K562 (cell line): ENCODE measurements around the gene VIPR2. TPM values are rescaled to one million over a fixed set of nuclear protein-coding genes. Genes with fewer than 3 reads are reported as not detected.

Source experiments
- ATAC-seq: fragments of 200-7000 bp; cut with Tn5 transposase; 3 replicates; pipeline ENCODE4 v1.9.1; 2020; ENCODE audit warnings: moderate library complexity
- BruUV-seq: library from RNA; stranded (reverse); fragments of 400-500 nt; replicated peaks from 2 replicates; lab custom pipeline; 2021; lab: Mats Ljungman, UMichigan
- CTCF ChIA-PET: fragments of 300-600 bp; formaldehyde crosslinking; extraction: SDS; loops from one replicate; lab custom pipeline; 2021; ENCODE audit warnings: low intra/inter-chr PET ratio; lab: Yijun Ruan, JAX
- POLR2A ChIA-PET: fragments of 300-600, 350-650 bp; sonication (Branson Sonifier 250); formaldehyde crosslinking; extraction: SDS; loops from one replicate; lab custom pipeline; 2021; ENCODE audit warnings: antibody characterized with exemption, inconsistent platforms; lab: Yijun Ruan, JAX
- DNase-seq, 4 experiments: peaks; one replicate each; pipeline versions ENCODE4 v3.0.0 to v3.0.0-alpha.2; 2011 to 2018; ENCODE audit warnings: low spot score in 3 of 4, mixed read lengths in 3 of 4; ENCODE audit errors: extremely low read depth in 1 of 4
- FAIRE-seq: peaks from 2 replicates; lab custom pipeline; 2011; peaks lifted over from hg19 to GRCh38; lab: Jason Lieb, UNC
- H2AFZ ChIP-seq: 2 replicates; pipeline ENCODE4 v1.6.0; 2011; ENCODE audit warnings: low read depth, low read length, control low read depth, inconsistent platforms
- H3K27ac ChIP-seq: fragments of 200-600 bp; 3 replicates; pipeline ENCODE4 v1.8.0; 2011; ENCODE audit warnings: low read depth, mild to moderate bottlenecking, control low read depth, inconsistent platforms, low read length, moderate library complexity, mixed read lengths; ENCODE audit errors: extremely low read depth
- H3K27me3 ChIP-seq, 2 experiments: fragments of 300-600 bp in 1 of 2; 2 replicates in 1 of 2; 3 replicates in 1 of 2; pipeline versions ENCODE4 v1.6.0 to v1.8.0; 2011; ENCODE audit warnings: inconsistent platforms in 2 of 2, low read length in 2 of 2, mild to moderate bottlenecking in 1 of 2, mixed read lengths in 1 of 2, moderate library complexity in 1 of 2; ENCODE audit not compliant: control insufficient read depth in 2 of 2, insufficient read depth in 2 of 2
- H3K36me3 ChIP-seq: fragments of 300-600 bp; 3 replicates; pipeline ENCODE4 v1.8.0; 2011; ENCODE audit warnings: mild to moderate bottlenecking, low read length, inconsistent platforms; ENCODE audit not compliant: control insufficient read depth, insufficient read depth
- H3K4me1 ChIP-seq, 2 experiments: fragments of 200-600 bp in 1 of 2; replicated peaks in 1 of 2; 2 replicates in 1 of 2; 3 replicates in 1 of 2; pipeline versions ENCODE4 v1.5.1 to v1.8.0; 2011; ENCODE audit warnings: inconsistent platforms in 2 of 2, low read length in 2 of 2, mild to moderate bottlenecking in 1 of 2, mixed read lengths in 1 of 2, moderate library complexity in 1 of 2; ENCODE audit not compliant: control insufficient read depth in 2 of 2, insufficient read depth in 2 of 2
- H3K4me2 ChIP-seq: 2 replicates; pipeline ENCODE4 v1.6.1; 2011; ENCODE audit warnings: low read length, control low read depth, inconsistent platforms, mixed read lengths; ENCODE audit not compliant: insufficient read depth
- H3K4me3 ChIP-seq: fragments of 200-600 bp; sonication (generic), shearing (Covaris generic); 2 replicates; pipeline ENCODE4 v1.5.1; 2016; ENCODE audit warnings: control low read depth, inconsistent platforms
- H3K79me2 ChIP-seq: fragments of 200-600 bp; 3 replicates; pipeline ENCODE4 v1.8.0; 2011; ENCODE audit warnings: low read length, inconsistent platforms; ENCODE audit not compliant: control insufficient read depth, insufficient read depth
- H3K9ac ChIP-seq, 2 experiments: 2 replicates each; pipeline versions ENCODE4 v1.6.0 to v1.6.1; 2011; ENCODE audit warnings: low read depth in 2 of 2, low read length in 2 of 2, control low read depth in 1 of 2, inconsistent platforms in 1 of 2, mild to moderate bottlenecking in 1 of 2, mixed read lengths in 1 of 2; ENCODE audit not compliant: insufficient read depth in 1 of 2
- H3K9me1 ChIP-seq: one replicate; pipeline ENCODE4 v1.6.0; 2011; ENCODE audit warnings: inconsistent platforms, mild to moderate bottlenecking, low read length, moderate library complexity; ENCODE audit not compliant: control insufficient read depth, insufficient read depth
- H3K9me3 ChIP-seq: replicated peaks from 2 replicates; pipeline ENCODE4 v1.5.1; 2011; ENCODE audit warnings: low read depth, low read length, inconsistent platforms; ENCODE audit not compliant: control insufficient read depth, insufficient read depth
- H4K20me1 ChIP-seq: replicated peaks from 2 replicates; pipeline ENCODE4 v1.6.1; 2011; ENCODE audit warnings: low read length, inconsistent platforms, mixed read lengths; ENCODE audit not compliant: control insufficient read depth, insufficient read depth
- CHCHD3 ChIP-seq: fragments of 250-450 bp; sonication (Bioruptor Pico); IDR thresholded peaks from 2 replicates; pipeline ENCODE4 v2.1.2; 2022; ENCODE audit warnings: mild to moderate bottlenecking
- E4F1 ChIP-seq: fragments of 250-450 bp; sonication (Bioruptor Pico); IDR thresholded peaks from 2 replicates; pipeline ENCODE4 v1.5.0; 2021; ENCODE audit warnings: mild to moderate bottlenecking, borderline replicate concordance
- ELF1 ChIP-seq: fragments of 200-800 bp; sonication (Bioruptor generic); IDR thresholded peaks from 2 replicates; pipeline ENCODE4 v1.6.1; 2016; ENCODE audit warnings: missing genetic modification characterization, missing compliant biosample characterization
- GABPA ChIP-seq: fragments of 200-800 bp; sonication (Bioruptor generic); conservative IDR thresholded peaks from 2 replicates; pipeline ENCODE4 v1.6.1; 2016; ENCODE audit warnings: low read depth, missing genetic modification characterization, missing compliant biosample characterization
- IRF1 ChIP-seq: sonication (generic); formaldehyde crosslinking; IDR thresholded peaks from 2 replicates; pipeline ENCODE4 v1.8.0; 2022; ENCODE audit warnings: missing genetic modification reagents, mild to moderate bottlenecking, borderline replicate concordance
- KDM2B ChIP-seq: fragments of 250-450 bp; sonication (Bioruptor Pico); IDR thresholded peaks from 2 replicates; pipeline ENCODE4 v1.8.0; 2021; ENCODE audit warnings: mild to moderate bottlenecking, moderate library complexity
- NCOA2 ChIP-seq, 2 experiments: fragments of 450-650 bp; IDR thresholded peaks; 2 replicates each; pipeline ENCODE4 v1.6.1; 2018; ENCODE audit warnings: mild to moderate bottlenecking in 2 of 2, moderate library complexity in 1 of 2; ENCODE audit not compliant: partially characterized antibody in 2 of 2
- NR1H2 ChIP-seq: sonication (generic); formaldehyde crosslinking; IDR thresholded peaks from 2 replicates; pipeline ENCODE4 v1.4.0; 2020; ENCODE audit warnings: mild to moderate bottlenecking, missing genetic modification reagents
- NRF1 ChIP-seq, 2 experiments: fragments of 450-650 bp; IDR thresholded peaks in 1 of 2; conservative IDR thresholded peaks in 1 of 2; 2 replicates each; pipeline ENCODE4 v1.6.1; 2014; ENCODE audit warnings: mild to moderate bottlenecking in 2 of 2
- PREB ChIP-seq: sonication (generic); formaldehyde crosslinking; IDR thresholded peaks from 2 replicates; pipeline ENCODE4 v1.8.1; 2023; ENCODE audit warnings: mild to moderate bottlenecking, missing genetic modification reagents
- RBFOX2 ChIP-seq: fragments of 200-400 bp; formaldehyde crosslinking; IDR thresholded peaks from 2 replicates; pipeline ENCODE4 v1.6.1; 2017; ENCODE audit warnings: low read depth, mild to moderate bottlenecking, low read length, moderate library complexity
- RBM15 ChIP-seq: fragments of 200-400 bp; formaldehyde crosslinking; IDR thresholded peaks from 2 replicates; pipeline ENCODE4 v1.6.1; 2018; ENCODE audit warnings: mild to moderate bottlenecking, low read length, moderate library complexity; ENCODE audit not compliant: insufficient read depth
- RCOR1 ChIP-seq, 2 experiments: IDR thresholded peaks; 2 replicates each; pipeline ENCODE4 v1.6.1; 2012; ENCODE audit warnings: low read depth in 2 of 2, low read length in 2 of 2, borderline replicate concordance in 1 of 2, improper control_type of control experiment in 1 of 2
- SMARCA5 ChIP-seq: fragments of 450-650 bp; IDR thresholded peaks from 2 replicates; pipeline ENCODE4 v1.6.1; 2016
- SOX6 ChIP-seq: fragments of 450-650 bp; IDR thresholded peaks from 2 replicates; pipeline ENCODE4 v1.6.1; 2014; ENCODE audit warnings: mild to moderate bottlenecking
- ZNF212 ChIP-seq: fragments of 450-650 bp; formaldehyde crosslinking; IDR thresholded peaks from 2 replicates; pipeline ENCODE4 v1.4.0; 2020; ENCODE audit warnings: mild to moderate bottlenecking
- ZNF445 ChIP-seq: fragments of 250-450 bp; sonication (Bioruptor Pico); IDR thresholded peaks from 2 replicates; pipeline ENCODE4 v1.4.0; 2020; ENCODE audit warnings: low read depth, mild to moderate bottlenecking, moderate library complexity
- ZNF586 ChIP-seq: fragments of 450-650 bp; formaldehyde crosslinking; conservative IDR thresholded peaks from 2 replicates; pipeline ENCODE4 v1.4.0; 2020; ENCODE audit warnings: mild to moderate bottlenecking, moderate library complexity
- ZNF696 ChIP-seq: fragments of 250-450 bp; sonication (Bioruptor Pico); conservative IDR thresholded peaks from 2 replicates; pipeline ENCODE4 v1.4.0; 2020; ENCODE audit warnings: mild to moderate bottlenecking, moderate library complexity
- WGBS: fragments of 100-300 bp; shearing (Covaris generic); methylation state at CpG from one replicate; pipeline ENCODE4 v1.1.6; 2016; ENCODE audit warnings: low coverage, mixed read lengths; ENCODE audit not compliant: insufficient coverage; ENCODE audit errors: missing lambda C conversion rate; 5-methylcytosine and 5-hydroxymethylcytosine counted together
- in situ Hi-C: fragments of 300-500 bp; cut with MboI; formaldehyde crosslinking; loops from 4 replicates; pipeline ENCODE4 v1.15.0; 2018; ENCODE audit warnings: inconsistent platforms, mixed read lengths
- intact Hi-C: fragments of 100-400 bp; cut with micrococcal nuclease; formaldehyde crosslinking; loops from 2 replicates; pipeline ENCODE4 v1.14.2; 2022
- polyA plus RNA-seq, 8 experiments: library from polyadenylated mRNA; depleted of rRNA in 4 of 8; stranded (reverse) in 5 of 8; unstranded in 3 of 8; fragments of >200 nt; fragmentation: Nextera tagmentation in 2 of 8; fragmentation: Illumina TruSeq in 1 of 8; extraction: Ambion mirVana in 2 of 8; extraction: Trizol in 1 of 8; gene quantifications; 2 replicates each; pipeline versions ENCODE4 v1.2.1 to v1.2.3, GENCODE V29; 2011 to 2014; ENCODE audit warnings: inconsistent platforms in 1 of 8, missing spikeins in 1 of 8
- total RNA-seq, 7 experiments: library from RNA; depleted of rRNA in 6 of 7; stranded (reverse); fragments of >200 nt in 6 of 7; fragmentation: Illumina TruSeq in 2 of 7; extraction: Trizol in 2 of 7; gene quantifications; 2 replicates each; pipeline versions ENCODE4 v1.2.1 to v1.2.3, GENCODE V29; 2011 to 2021; ENCODE audit warnings: low replicate concordance in 1 of 7

Gene VIPR2
- total and polyA plus RNA-seq, 9 of the 15 experiments (the other 6 are each of a cell fraction or from before 2014, with no cell fraction given) = 0.04 TPM; not detected in 8

- peaks cover 71 to 80% of the 10 kb centered on the region in 2 experiments for H3K27me3 ChIP-seq
- no peaks in the 10 kb centered on the region; the same call in 1 of the 2 replicates for H4K20me1 ChIP-seq
- no peak overlapping the region for H3K4me2 ChIP-seq
- no peak for FAIRE-seq
- H2AFZ ChIP-seq = no peak overlapping the region
- intact Hi-C loops (no loop called here), in situ Hi-C loops (no loop called here)
- H3K9ac ChIP-seq = no peak overlapping the region
- ATAC-seq = no peak
- TF ChIP-seq GABPA (tag) = no peak
- TF ChIP-seq CHCHD3 (CRISPR knock-in tag) = no peak
- no peak for TF ChIP-seq NR1H2 (CRISPR knock-in tag)
- no peak for TF ChIP-seq ZNF586
- TF ChIP-seq PREB (CRISPR knock-in tag) = no peak
- no peak for TF ChIP-seq ZNF212 (CRISPR knock-in tag)
- TF ChIP-seq NRF1 (conservative IDR thresholded peaks at IDR 0.05 in 1 of 2, IDR thresholded peaks at IDR 0.05 in 1 of 2) = no peak
- no peak for TF ChIP-seq RBFOX2
- TF ChIP-seq IRF1 (CRISPR knock-in tag) = no peak
- no peak for TF ChIP-seq SOX6
- TF ChIP-seq ZNF696 (CRISPR knock-in tag) = no peak
- TF ChIP-seq E4F1 (CRISPR knock-in tag) = no peak
- no peak for TF ChIP-seq ZNF445 (CRISPR knock-in tag)
- no peak for TF ChIP-seq RBM15
- no peak for TF ChIP-seq NCOA2 (IDR thresholded peaks at IDR 0.05; ENCODE audit: partially characterized antibody in 2 of 2)
- no peak for TF ChIP-seq KDM2B (CRISPR knock-in tag)
- TF ChIP-seq RCOR1 (IDR thresholded peaks at IDR 0.05; ENCODE audit: borderline replicate concordance in 1 of 2, low read depth in 2 of 2, low read length in 2 of 2) = no peak
- no peak for TF ChIP-seq ELF1
- no peak for TF ChIP-seq SMARCA5
- H3K9me3 ChIP-seq = no peaks in the 10 kb centered on the region
- DNase-seq = no peak
- H3K36me3 ChIP-seq = no peaks in the 10 kb centered on the region
- no peak overlapping the region for H3K27ac ChIP-seq
- H3K9me1 ChIP-seq = no peaks in the 10 kb centered on the region
- WGBS = 1% methylated on average over 12 of the region's 12 CpGs
- BruUV-seq = no TSS peak
- peaks cover 0 to 3% of the 10 kb centered on the region in 2 experiments; a peak in 1 of 5 replicates for H3K4me1 ChIP-seq
- no peak overlapping the region for H3K4me3 ChIP-seq
- ChIA-PET CTCF (no interaction called here), POLR2A (interaction anchor here (0.7 kb wide), 1 partner anchor 13 kb away, joined by 3 read pairs; the partner anchor contains the start of gene VIPR2)
- no peaks in the 10 kb centered on the region for H3K79me2 ChIP-seq
Observed at GRCh38 chr7:159157714-159158113, 13.0 kb upstream of the VIPR2 start.
